Activated T-helper 2 cell treated with anti-CD3 and anti-CD28 coated beads, Interferon-gamma antibody, Interleukin-2, Interleukin-4, amounts not matched to agents 10 μg/mL and 5 μg/mL and 100 μg/mL, durations not matched to agents 14 hours and 24 hours and 36 hours (primary cell): ENCODE measurements around the gene HOXB2. TPM values are rescaled to one million over a fixed set of nuclear protein-coding genes. Genes with fewer than 3 reads are reported as not detected.

Experiments
- DNase-seq: peaks from one replicate; pipeline ENCODE4 v3.0.0; 2021; ENCODE audit warnings: low spot score
- H3K27ac Mint-ChIP-seq: one replicate; pipeline ENCODE4 v1.8.0; 2021; ENCODE audit warnings: mixed read lengths
- H3K27me3 Mint-ChIP-seq: one replicate; pipeline ENCODE4 v1.8.0; 2021; ENCODE audit warnings: low read depth, mixed read lengths
- H3K36me3 Mint-ChIP-seq: one replicate; pipeline ENCODE4 v1.8.0; 2021; ENCODE audit warnings: low read depth, mixed read lengths
- H3K4me1 Mint-ChIP-seq: one replicate; pipeline ENCODE4 v1.8.0; 2021; ENCODE audit warnings: low read depth, mixed read lengths
- H3K4me3 Mint-ChIP-seq: one replicate; pipeline ENCODE4 v1.8.0; 2021; ENCODE audit warnings: low read depth, mild to moderate bottlenecking, moderate library complexity, mixed read lengths
- H3K9me3 Mint-ChIP-seq: one replicate; pipeline ENCODE4 v1.8.0; 2021; ENCODE audit warnings: mixed read lengths
- intact Hi-C: fragments of 100-400 bp; cut with micrococcal nuclease; formaldehyde crosslinking; loops from one replicate; pipeline ENCODE4 v1.15.1; 2023
- total RNA-seq: library from RNA; stranded (reverse); gene quantifications from 2 replicates; pipeline ENCODE4 v1.2.3, GENCODE V29; 2022

Gene HOXB2
- total RNA-seq, 1 donor from 2014 or later: 22.2 TPM

- Mint-ChIP-seq H3K4me3 (no peak overlapping the region), H3K27ac (no peak overlapping the region), H3K36me3 (no peaks in the 10 kb centered on the region), H3K4me1 (peaks cover 15% of the 10 kb centered on the region), H3K27me3 (peaks cover 28% of the 10 kb centered on the region), H3K9me3 (no peaks in the 10 kb centered on the region)
- intact Hi-C loops: no loop called here
- no peak for DNase-seq
Observed at GRCh38 chr17:48559122-48559839, 14.4 kb upstream of the HOXB2 start.

GRCh38 chr17:48558831-48559121 is 13.9 kb upstream of the HOXB2 start:
- Mint-ChIP-seq H3K4me1 (peaks cover 15% of the 10 kb centered on the region), H3K27me3 (peaks cover 27% of the 10 kb centered on the region), H3K9me3 (no peaks in the 10 kb centered on the region), H3K36me3 (peaks cover under 1% of the 10 kb centered on the region), H3K27ac (no peak overlapping the region), H3K4me3 (no peak overlapping the region)
- intact Hi-C loops: no loop called here
- DNase-seq: no peak

GRCh38 chr17:48558057-48558830 is 13.3 kb upstream of the HOXB2 start:
- intact Hi-C loops: no loop called here
- H3K27me3 Mint-ChIP-seq: peaks cover 27% of the 10 kb centered on the region
- peaks cover 3% of the 10 kb centered on the region for H3K36me3 Mint-ChIP-seq
- H3K4me1 Mint-ChIP-seq: peaks cover 15% of the 10 kb centered on the region
- no peaks in the 10 kb centered on the region for H3K9me3 Mint-ChIP-seq
- H3K27ac Mint-ChIP-seq: no peak overlapping the region
- DNase-seq: no peak
- no peak overlapping the region for H3K4me3 Mint-ChIP-seq

GRCh38 chr17:48556576-48557401 is 11.9 kb upstream of the HOXB2 start:
- peaks cover 24% of the 10 kb centered on the region for H3K27me3 Mint-ChIP-seq
- H3K9me3 Mint-ChIP-seq: no peaks in the 10 kb centered on the region
- H3K4me1 Mint-ChIP-seq: peaks cover 15% of the 10 kb centered on the region
- H3K36me3 Mint-ChIP-seq: peaks cover 3% of the 10 kb centered on the region
- intact Hi-C loops: no loop called here
- DNase-seq: no peak
- H3K27ac Mint-ChIP-seq: no peak overlapping the region
- no peak overlapping the region for H3K4me3 Mint-ChIP-seq

GRCh38 chr17:48556229-48556575 is 11.3 kb upstream of the HOXB2 start:
- Mint-ChIP-seq H3K27ac (no peak overlapping the region), H3K9me3 (no peaks in the 10 kb centered on the region), H3K4me3 (no peak overlapping the region), H3K4me1 (peaks cover 11% of the 10 kb centered on the region), H3K27me3 (peaks cover 24% of the 10 kb centered on the region), H3K36me3 (peaks cover 3% of the 10 kb centered on the region)
- intact Hi-C loops: no loop called here
- DNase-seq: no peak

GRCh38 chr17:48555258-48556228 is 10.6 kb upstream of the HOXB2 start:
- peaks cover 3% of the 10 kb centered on the region for H3K36me3 Mint-ChIP-seq
- no peak overlapping the region for H3K27ac Mint-ChIP-seq
- H3K27me3 Mint-ChIP-seq: peaks cover 24% of the 10 kb centered on the region
- no peak for DNase-seq
- H3K4me1 Mint-ChIP-seq: peaks cover 9% of the 10 kb centered on the region
- intact Hi-C loops: no loop called here
- peak overlapping the region; percentile 79 for H3K4me3 Mint-ChIP-seq
- H3K9me3 Mint-ChIP-seq: no peaks in the 10 kb centered on the region

GRCh38 chr17:48554412-48555257 is 9.7 kb upstream of the HOXB2 start:
- Mint-ChIP-seq H3K4me3 (peak overlapping the region; percentile 79), H3K36me3 (peaks cover 7% of the 10 kb centered on the region), H3K4me1 (peaks cover 9% of the 10 kb centered on the region), H3K27ac (no peak overlapping the region), H3K27me3 (peaks cover 21% of the 10 kb centered on the region), H3K9me3 (no peaks in the 10 kb centered on the region)
- intact Hi-C loops: no loop called here
- DNase-seq: no peak

GRCh38 chr17:48553826-48554225 is 8.9 kb upstream of the HOXB2 start:
- peaks cover 7% of the 10 kb centered on the region for H3K36me3 Mint-ChIP-seq
- peaks cover 12% of the 10 kb centered on the region for H3K4me1 Mint-ChIP-seq
- H3K27me3 Mint-ChIP-seq: peaks cover 20% of the 10 kb centered on the region
- no peak overlapping the region for H3K4me3 Mint-ChIP-seq
- no peak for DNase-seq
- no peak overlapping the region for H3K27ac Mint-ChIP-seq
- H3K9me3 Mint-ChIP-seq: no peaks in the 10 kb centered on the region
- intact Hi-C loops: no loop called here

GRCh38 chr17:48553190-48553547 is 8.3 kb upstream of the HOXB2 start:
- Mint-ChIP-seq H3K36me3 (peaks cover 7% of the 10 kb centered on the region), H3K4me1 (peaks cover 17% of the 10 kb centered on the region), H3K9me3 (no peaks in the 10 kb centered on the region), H3K27me3 (peaks cover 20% of the 10 kb centered on the region), H3K27ac (no peak overlapping the region), H3K4me3 (no peak overlapping the region)
- DNase-seq: no peak
- intact Hi-C loops: no loop called here

- Mint-ChIP-seq H3K9me3 (no peaks in the 10 kb centered on the region), H3K4me1 (peaks cover 21% of the 10 kb centered on the region), H3K27ac (no peak overlapping the region), H3K36me3 (peaks cover 7% of the 10 kb centered on the region), H3K27me3 (peaks cover 20% of the 10 kb centered on the region), H3K4me3 (no peak overlapping the region)
- DNase-seq: no peak
- intact Hi-C loops: no loop called here
Observed at GRCh38 chr17:48552466-48553189, 7.7 kb upstream of the HOXB2 start.
